K562 (cell line): Measurements from ENCODE around the gene NES. TPM values are rescaled to one million over a fixed set of nuclear protein-coding genes. Genes with fewer than 3 reads are reported as not detected.

ENCODE experiments used
- ATAC-seq: fragments of 200-7000 bp; cut with Tn5 transposase; 3 replicates; pipeline ENCODE4 v1.9.1; 2020; ENCODE audit warnings: moderate library complexity
- BruUV-seq: library from RNA; stranded (reverse); fragments of 400-500 nt; replicated peaks from 2 replicates; lab custom pipeline; 2021; lab: Mats Ljungman, UMichigan
- CTCF ChIA-PET: fragments of 300-600 bp; formaldehyde crosslinking; extraction: SDS; loops from one replicate; lab custom pipeline; 2021; ENCODE audit warnings: low intra/inter-chr PET ratio; lab: Yijun Ruan, JAX
- POLR2A ChIA-PET: fragments of 300-600, 350-650 bp; sonication (Branson Sonifier 250); formaldehyde crosslinking; extraction: SDS; loops from one replicate; lab custom pipeline; 2021; ENCODE audit warnings: antibody characterized with exemption, inconsistent platforms; lab: Yijun Ruan, JAX
- DNase-seq, 4 experiments: peaks; one replicate each; pipeline versions ENCODE4 v3.0.0 to v3.0.0-alpha.2; 2011 to 2018; ENCODE audit warnings: low spot score in 3 of 4, mixed read lengths in 3 of 4; ENCODE audit errors: extremely low read depth in 1 of 4
- FAIRE-seq: peaks from 2 replicates; lab custom pipeline; 2011; peaks lifted over from hg19 to GRCh38; lab: Jason Lieb, UNC
- H2AFZ ChIP-seq: 2 replicates; pipeline ENCODE4 v1.6.0; 2011; ENCODE audit warnings: low read depth, low read length, control low read depth, inconsistent platforms
- H3K27ac ChIP-seq: fragments of 200-600 bp; 3 replicates; pipeline ENCODE4 v1.8.0; 2011; ENCODE audit warnings: low read depth, mild to moderate bottlenecking, control low read depth, inconsistent platforms, low read length, moderate library complexity, mixed read lengths; ENCODE audit errors: extremely low read depth
- H3K27me3 ChIP-seq, 2 experiments: fragments of 300-600 bp in 1 of 2; 2 replicates in 1 of 2; 3 replicates in 1 of 2; pipeline versions ENCODE4 v1.6.0 to v1.8.0; 2011; ENCODE audit warnings: inconsistent platforms in 2 of 2, low read length in 2 of 2, mild to moderate bottlenecking in 1 of 2, mixed read lengths in 1 of 2, moderate library complexity in 1 of 2; ENCODE audit not compliant: control insufficient read depth in 2 of 2, insufficient read depth in 2 of 2
- H3K36me3 ChIP-seq: fragments of 300-600 bp; 3 replicates; pipeline ENCODE4 v1.8.0; 2011; ENCODE audit warnings: mild to moderate bottlenecking, low read length, inconsistent platforms; ENCODE audit not compliant: control insufficient read depth, insufficient read depth
- H3K4me1 ChIP-seq, 2 experiments: fragments of 200-600 bp in 1 of 2; replicated peaks in 1 of 2; 2 replicates in 1 of 2; 3 replicates in 1 of 2; pipeline versions ENCODE4 v1.5.1 to v1.8.0; 2011; ENCODE audit warnings: inconsistent platforms in 2 of 2, low read length in 2 of 2, mild to moderate bottlenecking in 1 of 2, mixed read lengths in 1 of 2, moderate library complexity in 1 of 2; ENCODE audit not compliant: control insufficient read depth in 2 of 2, insufficient read depth in 2 of 2
- H3K4me2 ChIP-seq: 2 replicates; pipeline ENCODE4 v1.6.1; 2011; ENCODE audit warnings: low read length, control low read depth, inconsistent platforms, mixed read lengths; ENCODE audit not compliant: insufficient read depth
- H3K4me3 ChIP-seq: fragments of 200-600 bp; sonication (generic), shearing (Covaris generic); 2 replicates; pipeline ENCODE4 v1.5.1; 2016; ENCODE audit warnings: control low read depth, inconsistent platforms
- H3K79me2 ChIP-seq: fragments of 200-600 bp; 3 replicates; pipeline ENCODE4 v1.8.0; 2011; ENCODE audit warnings: low read length, inconsistent platforms; ENCODE audit not compliant: control insufficient read depth, insufficient read depth
- H3K9ac ChIP-seq, 2 experiments: 2 replicates each; pipeline versions ENCODE4 v1.6.0 to v1.6.1; 2011; ENCODE audit warnings: low read depth in 2 of 2, low read length in 2 of 2, control low read depth in 1 of 2, inconsistent platforms in 1 of 2, mild to moderate bottlenecking in 1 of 2, mixed read lengths in 1 of 2; ENCODE audit not compliant: insufficient read depth in 1 of 2
- H3K9me1 ChIP-seq: one replicate; pipeline ENCODE4 v1.6.0; 2011; ENCODE audit warnings: inconsistent platforms, mild to moderate bottlenecking, low read length, moderate library complexity; ENCODE audit not compliant: control insufficient read depth, insufficient read depth
- H3K9me3 ChIP-seq: replicated peaks from 2 replicates; pipeline ENCODE4 v1.5.1; 2011; ENCODE audit warnings: low read depth, low read length, inconsistent platforms; ENCODE audit not compliant: control insufficient read depth, insufficient read depth
- H4K20me1 ChIP-seq: replicated peaks from 2 replicates; pipeline ENCODE4 v1.6.1; 2011; ENCODE audit warnings: low read length, inconsistent platforms, mixed read lengths; ENCODE audit not compliant: control insufficient read depth, insufficient read depth
- ARID1B ChIP-seq: fragments of 450-650 bp; IDR thresholded peaks from 2 replicates; pipeline ENCODE4 v1.6.1; 2016; ENCODE audit warnings: antibody characterized with exemption, mild to moderate bottlenecking, inconsistent platforms
- BCOR ChIP-seq: fragments of 450-650 bp; IDR thresholded peaks from 2 replicates; pipeline ENCODE4 v1.6.1; 2016
- CGGBP1 ChIP-seq: fragments of 250-450 bp; sonication (Bioruptor Pico); IDR thresholded peaks from 2 replicates; pipeline ENCODE4 v1.9.0; 2021; ENCODE audit warnings: mild to moderate bottlenecking
- DDX20 ChIP-seq: fragments of 450-650 bp; IDR thresholded peaks from 2 replicates; pipeline ENCODE4 v1.6.1; 2016; ENCODE audit warnings: missing genetic modification characterization, low read depth, mild to moderate bottlenecking, missing compliant biosample characterization, moderate library complexity
- FOXP1 ChIP-seq: sonication (generic); formaldehyde crosslinking; IDR thresholded peaks from 2 replicates; pipeline ENCODE4 v1.8.0; 2022; ENCODE audit warnings: mild to moderate bottlenecking, missing genetic modification reagents
- MED1 ChIP-seq: sonication (generic); formaldehyde crosslinking; IDR thresholded peaks from 2 replicates; pipeline ENCODE4 v1.8.1; 2023; ENCODE audit warnings: missing genetic modification reagents, borderline replicate concordance
- PRDM10 ChIP-seq: fragments of 450-650 bp; IDR thresholded peaks from 2 replicates; pipeline ENCODE4 v1.6.1; 2018; ENCODE audit not compliant: partially characterized antibody
- RAD21 ChIP-seq, 2 experiments: fragments of 250-450 bp in 1 of 2; fragments of 450-650 bp in 1 of 2; sonication (Bioruptor Pico) in 1 of 2; formaldehyde crosslinking in 1 of 2; IDR thresholded peaks in 1 of 2; conservative IDR thresholded peaks in 1 of 2; 2 replicates each; pipeline versions ENCODE4 v1.4.0 to v1.8.0; 2020 to 2022; ENCODE audit warnings: mild to moderate bottlenecking in 2 of 2, moderate library complexity in 1 of 2
- RB1 ChIP-seq: fragments of 450-650 bp; IDR thresholded peaks from 2 replicates; pipeline ENCODE4 v1.6.1; 2017; ENCODE audit warnings: low read depth, mild to moderate bottlenecking
- ZNF239 ChIP-seq: fragments of 250-450 bp; sonication (Bioruptor Pico); IDR thresholded peaks from 2 replicates; pipeline ENCODE4 v1.4.0; 2020; ENCODE audit warnings: mild to moderate bottlenecking
- ZNF77 ChIP-seq: fragments of 250-450 bp; sonication (Bioruptor Pico); IDR thresholded peaks from 2 replicates; pipeline ENCODE4 v1.5.0; 2020
- WGBS: fragments of 100-300 bp; shearing (Covaris generic); methylation state at CpG from one replicate; pipeline ENCODE4 v1.1.6; 2016; ENCODE audit warnings: low coverage, mixed read lengths; ENCODE audit not compliant: insufficient coverage; ENCODE audit errors: missing lambda C conversion rate; 5-methylcytosine and 5-hydroxymethylcytosine counted together
- in situ Hi-C: fragments of 300-500 bp; cut with MboI; formaldehyde crosslinking; loops from 4 replicates; pipeline ENCODE4 v1.15.0; 2018; ENCODE audit warnings: inconsistent platforms, mixed read lengths
- intact Hi-C: fragments of 100-400 bp; cut with micrococcal nuclease; formaldehyde crosslinking; loops from 2 replicates; pipeline ENCODE4 v1.14.2; 2022
- polyA plus RNA-seq, 8 experiments: library from polyadenylated mRNA; depleted of rRNA in 4 of 8; stranded (reverse) in 5 of 8; unstranded in 3 of 8; fragments of >200 nt; fragmentation: Nextera tagmentation in 2 of 8; fragmentation: Illumina TruSeq in 1 of 8; extraction: Ambion mirVana in 2 of 8; extraction: Trizol in 1 of 8; gene quantifications; 2 replicates each; pipeline versions ENCODE4 v1.2.1 to v1.2.3, GENCODE V29; 2011 to 2014; ENCODE audit warnings: inconsistent platforms in 1 of 8, missing spikeins in 1 of 8
- total RNA-seq, 7 experiments: library from RNA; depleted of rRNA in 6 of 7; stranded (reverse); fragments of >200 nt in 6 of 7; fragmentation: Illumina TruSeq in 2 of 7; extraction: Trizol in 2 of 7; gene quantifications; 2 replicates each; pipeline versions ENCODE4 v1.2.1 to v1.2.3, GENCODE V29; 2011 to 2021; ENCODE audit warnings: low replicate concordance in 1 of 7
- TF ChIP-seq, protein P1 (sequence below): fragments of 450-650 bp; IDR thresholded peaks from 2 replicates; pipeline ENCODE4 v1.6.1; 2016; ENCODE audit warnings: borderline replicate concordance
- TF ChIP-seq, protein P2 (sequence below), 2 experiments: fragments of 250-450 bp in 1 of 2; fragments of 450-650 bp in 1 of 2; sonication (Bioruptor Pico) in 1 of 2; IDR thresholded peaks; 2 replicates each; pipeline versions ENCODE4 v1.6.1 to v1.8.0; 2016 to 2021; ENCODE audit warnings: mild to moderate bottlenecking in 2 of 2, moderate library complexity in 2 of 2, missing compliant biosample characterization in 1 of 2, missing genetic modification characterization in 1 of 2

Gene NES
- total and polyA plus RNA-seq, 9 of the 15 experiments (the other 6 are each of a cell fraction or from before 2014, with no cell fraction given), result 0.10 to 8.6 (median 4.2) TPM

DNA sequence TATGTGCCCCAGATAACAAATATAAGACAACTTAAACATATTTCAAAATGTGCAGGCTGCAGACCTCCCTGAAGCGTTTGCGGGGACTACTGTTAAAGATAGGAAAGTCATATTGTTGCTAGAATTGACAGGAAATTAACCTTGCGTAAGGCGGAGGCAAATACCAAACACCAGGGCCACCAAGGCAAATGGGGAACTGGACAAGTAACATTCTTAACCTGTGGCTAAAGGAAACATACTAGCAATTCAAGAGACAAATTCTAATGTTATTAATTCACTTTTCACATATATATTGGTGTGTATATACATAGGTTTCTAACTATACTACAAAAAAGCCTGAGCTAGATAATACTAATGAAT is 51.1 kb downstream of the NES start (continued):
- TF ChIP-seq ARID1B, result no peak
- TF ChIP-seq ZNF77 (CRISPR knock-in tag), result no peak
- TF ChIP-seq CGGBP1 (CRISPR knock-in tag), result no peak

DNA sequence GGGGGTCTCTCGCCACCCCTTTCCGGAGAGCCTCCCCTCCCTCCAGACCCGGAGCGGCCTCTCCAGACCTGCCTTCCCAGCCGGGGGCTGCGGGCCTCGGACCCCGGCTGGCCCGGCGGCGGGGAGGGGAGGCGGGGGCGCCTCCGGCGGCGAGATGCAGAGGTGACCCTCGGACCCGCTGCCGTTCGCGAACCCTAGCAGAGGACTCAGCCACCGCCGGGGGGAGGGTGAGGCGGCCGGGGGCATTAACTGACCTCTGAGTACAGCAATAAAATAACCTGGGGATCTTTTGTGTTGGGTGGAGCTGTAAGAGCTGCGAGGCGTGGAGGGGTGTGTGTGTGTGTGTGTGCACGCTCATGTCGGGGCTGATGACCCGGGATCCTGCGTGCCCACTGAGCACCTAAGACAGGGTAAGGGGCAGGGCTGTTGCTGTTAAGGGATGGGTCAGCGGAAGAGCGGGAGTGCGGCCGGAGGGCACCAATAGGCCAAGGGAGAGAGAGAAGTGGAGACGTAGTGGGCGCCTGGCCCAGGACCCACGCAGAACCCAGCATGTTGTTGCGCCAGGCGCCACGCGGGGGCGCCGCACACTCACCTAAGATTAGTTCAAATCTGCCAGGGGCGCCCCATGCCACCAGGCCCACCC is 51.6 kb downstream of the NES start:
- ChIA-PET POLR2A (no interaction called here), CTCF (interaction anchor here (0.6 to 4.0 kb wide), 10 partner anchors 19 to 294 kb away, joined by 3 to 58 read pairs (median 4); partner anchors contain the start of genes CRABP2 and NES)
- Histone ChIP-seq H2AFZ (peak overlapping the region; percentile 98), H4K20me1 (peaks cover 4% of the 10 kb centered on the region; the same call in 1 of the 2 replicates), H3K4me1 (peaks cover 0 to 25% of the 10 kb centered on the region in 2 experiments; a peak in 4 of 5 replicates), H3K9me3 (no peaks in the 10 kb centered on the region), H3K9me1 (no peaks in the 10 kb centered on the region), H3K4me2 (peak overlapping the region; percentile 85), H3K79me2 (no peaks in the 10 kb centered on the region), H3K9ac (peak overlapping the region; percentile 75 to 96), H3K4me3 (peak overlapping the region; percentile 52), H3K27ac (peak overlapping the region; percentile 69), H3K27me3 (no peaks in the 10 kb centered on the region; a peak in 2 of 5 replicates), H3K36me3 (no peaks in the 10 kb centered on the region)
- no peak for FAIRE-seq
- in situ Hi-C loops (no loop called here), intact Hi-C loops (loop anchor here (1.0 to 5.0 kb wide), 2 partner anchors 35 to 102 kb away; partner anchors contain the start of genes ISG20L2 and METTL25B)
- TSS peak; percentile 69 for BruUV-seq
- peak; percentile 51 to 82 (median 73) for DNase-seq
- ATAC-seq, result peak; percentile 58
- WGBS, result under 1% methylated on average over 24 of the region's 45 CpGs
- TF ChIP-seq, protein P1, sequence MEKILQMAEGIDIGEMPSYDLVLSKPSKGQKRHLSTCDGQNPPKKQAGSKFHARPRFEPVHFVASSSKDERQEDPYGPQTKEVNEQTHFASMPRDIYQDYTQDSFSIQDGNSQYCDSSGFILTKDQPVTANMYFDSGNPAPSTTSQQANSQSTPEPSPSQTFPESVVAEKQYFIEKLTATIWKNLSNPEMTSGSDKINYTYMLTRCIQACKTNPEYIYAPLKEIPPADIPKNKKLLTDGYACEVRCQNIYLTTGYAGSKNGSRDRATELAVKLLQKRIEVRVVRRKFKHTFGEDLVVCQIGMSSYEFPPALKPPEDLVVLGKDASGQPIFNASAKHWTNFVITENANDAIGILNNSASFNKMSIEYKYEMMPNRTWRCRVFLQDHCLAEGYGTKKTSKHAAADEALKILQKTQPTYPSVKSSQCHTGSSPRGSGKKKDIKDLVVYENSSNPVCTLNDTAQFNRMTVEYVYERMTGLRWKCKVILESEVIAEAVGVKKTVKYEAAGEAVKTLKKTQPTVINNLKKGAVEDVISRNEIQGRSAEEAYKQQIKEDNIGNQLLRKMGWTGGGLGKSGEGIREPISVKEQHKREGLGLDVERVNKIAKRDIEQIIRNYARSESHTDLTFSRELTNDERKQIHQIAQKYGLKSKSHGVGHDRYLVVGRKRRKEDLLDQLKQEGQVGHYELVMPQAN, result peak; percentile 41; the same call in 1 of the 2 replicates
- TF ChIP-seq BCOR (peak; percentile 42; the same call in 1 of the 2 replicates), ZNF239 (no peak), MED1 (CRISPR knock-in tag) (0 out of 2 replicates have a peak, but pooled peaks have one; percentile 48), PRDM10 (no peak), FOXP1 (CRISPR knock-in tag) (peak; percentile 55; the same call in 1 of the 2 replicates), DDX20 (no peak), RAD21 (CRISPR knock-in tag; conservative IDR thresholded peaks at IDR 0.05 in 1 of 2, IDR thresholded peaks at IDR 0.05 in 1 of 2) (peak; percentile 59 to 76), RB1 (peak; percentile 62)
- TF ChIP-seq, protein P2, sequence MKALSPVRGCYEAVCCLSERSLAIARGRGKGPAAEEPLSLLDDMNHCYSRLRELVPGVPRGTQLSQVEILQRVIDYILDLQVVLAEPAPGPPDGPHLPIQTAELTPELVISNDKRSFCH (CRISPR knock-in tag; IDR thresholded peaks at IDR 0.05), result no peak
- TF ChIP-seq, protein P2 (tag; IDR thresholded peaks at IDR 0.05), result no peak
